ENCODE data around the gene PDE2A. TPM values are rescaled to one million over a fixed set of nuclear protein-coding genes. Genes with fewer than 3 reads are reported as not detected.

Gene PDE2A
- total and polyA plus RNA-seq, 2 donors (not counting 3 experiments of a cell fraction or from before 2014, with no cell fraction given): 14.8 to 16.8 TPM

GRCh38 chr11:72604256-72604655 lies 70.0 kb downstream of the PDE2A start:
- CTCF ChIA-PET: interaction anchor here (1.3 to 2.6 kb wide), 4 partner anchors 38 to 80 kb away, joined by 3 to 14 read pairs (median 6); no protein-coding TSS in a partner anchor
- no TSS peak for BruUV-seq (replicated peaks)

More at GRCh38 chr11:72604256-72604655, 70.0 kb downstream of the PDE2A start:
- dilution Hi-C loops (cut with MboI; ENCODE audit: extremely low pct_ligation_motif_present, low sequenced_read_pairs) (no loop called here), intact Hi-C loops (cut with micrococcal nuclease) (no loop called here)
- Histone ChIP-seq H3K4me2 (ENCODE audit: insufficient read depth, low read length) (no peak overlapping the region), H3K9me3 (replicated peaks; ENCODE audit: control insufficient read depth, insufficient read depth, low read length) (no peaks in the 10 kb centered on the region), H3K9me1 (replicated peaks; ENCODE audit: control insufficient read depth, extremely low read depth, insufficient read depth, low read length) (no peaks in the 10 kb centered on the region), H3K27me3 (ENCODE audit: control insufficient read depth in 2 of 2, insufficient read depth in 2 of 2, low read length in 2 of 2) (no peaks in the 10 kb centered on the region), H3K4me3 (replicated peaks in 1 of 3; ENCODE audit: insufficient read depth in 1 of 3, low read depth in 1 of 3, low read length in 3 of 3) (no peak overlapping the region), H4K20me1 (replicated peaks; ENCODE audit: control insufficient read depth, extremely low read depth, insufficient read depth, low read length) (no peaks in the 10 kb centered on the region), H3K4me1 (ENCODE audit: control insufficient read depth, extremely low read depth, insufficient read depth, low read length) (no peaks in the 10 kb centered on the region), H3K36me3 (ENCODE audit: control insufficient read depth in 2 of 2, extremely low read depth in 1 of 2, insufficient read depth in 2 of 2, low read length in 2 of 2) (no peaks in the 10 kb centered on the region), H3K27ac (ENCODE audit: insufficient read depth, low read depth, low read length) (no peak overlapping the region), H3K79me2 (ENCODE audit: control insufficient read depth, insufficient read depth, low read length) (no peaks in the 10 kb centered on the region), H2AFZ (ENCODE audit: low read depth, low read length) (no peak overlapping the region), H3K9ac (replicated peaks; ENCODE audit: extremely low read depth, insufficient read depth, low read length) (no peak overlapping the region)
- no peak for DNase-seq (ENCODE audit: low read depth, low spot score)
- no peak for FAIRE-seq
- no peak for TF ChIP-seq JUN (IDR thresholded peaks at IDR 0.05; ENCODE audit: borderline replicate concordance, insufficient read depth, insufficient read length, low read depth)
- no peak for TF ChIP-seq GATA2 (IDR thresholded peaks at IDR 0.05; ENCODE audit: insufficient read depth, insufficient read length, low read depth, low read length)
- no peak for TF ChIP-seq MAX (IDR thresholded peaks at IDR 0.05; ENCODE audit: insufficient read depth, insufficient read length)
- no peak for TF ChIP-seq FOS (IDR thresholded peaks at IDR 0.05; ENCODE audit: borderline replicate concordance, insufficient read depth, low read length)
- TF ChIP-seq EZH2 (IDR thresholded peaks at IDR 0.05; ENCODE audit: borderline replicate concordance, low read depth, low read length, severe bottlenecking): no peak
- no peak for TF ChIP-seq POLR2AphosphoS5 (IDR thresholded peaks at IDR 0.05; ENCODE audit: insufficient read depth, low read depth, low read length)
- TF ChIP-seq POLR2A (IDR thresholded peaks at IDR 0.05; ENCODE audit: low read depth, low read length): no peak
- TF ChIP-seq CTCF (IDR thresholded peaks at IDR 0.05; ENCODE audit: extremely low read depth in 1 of 2, insufficient read depth in 1 of 2, low read depth in 1 of 2, low read length in 2 of 2): no peak
- TF ChIP-seq MYC (IDR thresholded peaks at IDR 0.05; ENCODE audit: low read depth, low read length): no peak
- POLR2A ChIA-PET: no interaction called here

Data from endothelial cell of umbilical vein (primary cell).